Renal pelvis (tissue), 12 donors: Measurements from ENCODE around the gene TRAPPC6A. TPM values are rescaled to one million over a fixed set of nuclear protein-coding genes. Genes with fewer than 3 reads are reported as not detected.

Source experiments
- DNase-seq: peaks from one replicate; pipeline ENCODE4 v3.0.0-alpha.2; 2013
- long read RNA-seq, 16 experiments: transcript quantifications; one replicate each; lab custom pipeline, GENCODE V29; 2026
- polyA plus RNA-seq, 3 donors: library from polyadenylated mRNA; unstranded; fragments of 120-200 nt; gene quantifications; one replicate each; pipeline ENCODE4 v1.2.1, GENCODE V29; 2013; ENCODE audit not compliant: insufficient read length in 3 of 3

The TRAPPC6A gene, protein sequence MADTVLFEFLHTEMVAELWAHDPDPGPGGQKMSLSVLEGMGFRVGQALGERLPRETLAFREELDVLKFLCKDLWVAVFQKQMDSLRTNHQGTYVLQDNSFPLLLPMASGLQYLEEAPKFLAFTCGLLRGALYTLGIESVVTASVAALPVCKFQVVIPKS
- 10 to 100 TPM; 42.6 to 52.3 (median 48.0) TPM for polyA plus RNA-seq
- long read RNA-seq, donor 1, transcript TRAPPC6A-201 (6 exons, 805 nt) = minor isoform, 18 of 54 reads
- long read RNA-seq, donor 1, transcript TRAPPC6A-204 (5 exons, 695 nt) = minor isoform, 6 of 54 reads
- long read RNA-seq, donor 1, transcript TRAPPC6A-205 (5 exons, 514 nt) = minor isoform, 6 of 54 reads
- long read RNA-seq, donor 1, transcript TRAPPC6A-202 (6 exons, 758 nt) = major isoform, 24 of 54 reads
- long read RNA-seq, donor 1, partial matches to known transcripts = 0 of 54 reads
- long read RNA-seq, donor 1, other reads (novel, unspliced or antisense) = 0 of 54 reads
- long read RNA-seq, donor 2, transcript TRAPPC6A-201 (6 exons, 805 nt) = minor isoform, 19 of 57 reads
- long read RNA-seq, donor 2, transcript TRAPPC6A-202 (6 exons, 758 nt) = major isoform, 28 of 57 reads
- long read RNA-seq, donor 2, transcript TRAPPC6A-204 (5 exons, 695 nt) = minor isoform, 6 of 57 reads
- long read RNA-seq, donor 2, partial matches to known transcripts = 0 of 57 reads
- long read RNA-seq, donor 2, other reads (novel, unspliced or antisense) = 0 of 57 reads
- long read RNA-seq, donor 3, transcript TRAPPC6A-205 (5 exons, 514 nt) = minor isoform, 9 of 46 reads
- long read RNA-seq, donor 3, transcript TRAPPC6A-201 (6 exons, 805 nt) = major isoform, 13 of 46 reads
- long read RNA-seq, donor 3, transcript TRAPPC6A-204 (5 exons, 695 nt) = minor isoform, 12 of 46 reads
- long read RNA-seq, donor 3, transcript TRAPPC6A-202 (6 exons, 758 nt) = minor isoform, 12 of 46 reads
- long read RNA-seq, donor 3, partial matches to known transcripts = 0 of 46 reads
- long read RNA-seq, donor 3, other reads (novel, unspliced or antisense) = 0 of 46 reads
- long read RNA-seq, donor 4, transcript TRAPPC6A-204 (5 exons, 695 nt) = minor isoform, 14 of 57 reads
- long read RNA-seq, donor 4, transcript TRAPPC6A-202 (6 exons, 758 nt) = minor isoform, 16 of 57 reads
- long read RNA-seq, donor 4, transcript TRAPPC6A-201 (6 exons, 805 nt) = major isoform, 18 of 57 reads
- long read RNA-seq, donor 4, transcript TRAPPC6A-205 (5 exons, 514 nt) = minor isoform, 9 of 57 reads
- long read RNA-seq, donor 4, partial matches to known transcripts = 0 of 57 reads
- long read RNA-seq, donor 4, other reads (novel, unspliced or antisense) = 0 of 57 reads
- long read RNA-seq, donor 5, transcript TRAPPC6A-202 (6 exons, 758 nt) = minor isoform, 12 of 36 reads
- long read RNA-seq, donor 5, transcript TRAPPC6A-204 (5 exons, 695 nt) = minor isoform, 6 of 36 reads
- long read RNA-seq, donor 5, transcript TRAPPC6A-205 (5 exons, 514 nt) = minor isoform, 5 of 36 reads
- long read RNA-seq, donor 5, transcript TRAPPC6A-201 (6 exons, 805 nt) = major isoform, 13 of 36 reads
- long read RNA-seq, donor 5, partial matches to known transcripts = 0 of 36 reads
- long read RNA-seq, donor 5, other reads (novel, unspliced or antisense) = 0 of 36 reads
- long read RNA-seq, donor 6, transcript TRAPPC6A-201 (6 exons, 805 nt) = minor isoform, 8 of 42 reads
- long read RNA-seq, donor 6, transcript TRAPPC6A-204 (5 exons, 695 nt) = minor isoform, 11 of 42 reads
- long read RNA-seq, donor 6, transcript TRAPPC6A-205 (5 exons, 514 nt) = minor isoform, 7 of 42 reads
- long read RNA-seq, donor 6, transcript TRAPPC6A-202 (6 exons, 758 nt) = major isoform, 16 of 42 reads
- long read RNA-seq, donor 6, partial matches to known transcripts = 0 of 42 reads
- long read RNA-seq, donor 6, other reads (novel, unspliced or antisense) = 0 of 42 reads
- long read RNA-seq, donor 7, transcript TRAPPC6A-205 (5 exons, 514 nt) = minor isoform, 6 of 45 reads
- long read RNA-seq, donor 7, transcript TRAPPC6A-201 (6 exons, 805 nt) = major isoform, 19 of 45 reads
- long read RNA-seq, donor 7, transcript TRAPPC6A-202 (6 exons, 758 nt) = minor isoform, 14 of 45 reads
- long read RNA-seq, donor 7, partial matches to known transcripts = 0 of 45 reads
- long read RNA-seq, donor 7, other reads (novel, unspliced or antisense) = 0 of 45 reads
- long read RNA-seq, donor 8, partial matches to known transcripts = 0 of 8 reads
- long read RNA-seq, donor 8, other reads (novel, unspliced or antisense) = 0 of 8 reads
- long read RNA-seq, donor 9, transcript TRAPPC6A-204 (5 exons, 695 nt) = minor isoform, 7 of 49 reads
- long read RNA-seq, donor 9, transcript TRAPPC6A-201 (6 exons, 805 nt) = minor isoform, 16 of 49 reads
- long read RNA-seq, donor 9, transcript TRAPPC6A-205 (5 exons, 514 nt) = minor isoform, 8 of 49 reads
- long read RNA-seq, donor 9, transcript TRAPPC6A-202 (6 exons, 758 nt) = major isoform, 18 of 49 reads
- long read RNA-seq, donor 9, partial matches to known transcripts = 0 of 49 reads
- long read RNA-seq, donor 9, other reads (novel, unspliced or antisense) = 0 of 49 reads
- long read RNA-seq, donor 10, transcript TRAPPC6A-204 (5 exons, 695 nt) = minor isoform, 11 of 48 reads
- long read RNA-seq, donor 10, transcript TRAPPC6A-205 (5 exons, 514 nt) = minor isoform, 7 of 48 reads
- long read RNA-seq, donor 10, transcript TRAPPC6A-201 (6 exons, 805 nt) = major isoform, 15 of 48 reads
- long read RNA-seq, donor 10, transcript TRAPPC6A-202 (6 exons, 758 nt) = minor isoform, 14 of 48 reads
- long read RNA-seq, donor 10, partial matches to known transcripts = 0 of 48 reads
- long read RNA-seq, donor 10, other reads (novel, unspliced or antisense) = 0 of 48 reads
- long read RNA-seq, donor 11, transcript TRAPPC6A-204 (5 exons, 695 nt) = minor isoform, 5 of 31 reads
- long read RNA-seq, donor 11, transcript TRAPPC6A-201 (6 exons, 805 nt) = major isoform, 14 of 31 reads
- long read RNA-seq, donor 11, transcript TRAPPC6A-202 (6 exons, 758 nt) = minor isoform, 9 of 31 reads
- long read RNA-seq, donor 11, partial matches to known transcripts = 0 of 31 reads
- long read RNA-seq, donor 11, other reads (novel, unspliced or antisense) = 0 of 31 reads
- long read RNA-seq, donor 12, transcript TRAPPC6A-201 (6 exons, 805 nt) = minor isoform, 9 of 43 reads
- long read RNA-seq, donor 12, transcript TRAPPC6A-204 (5 exons, 695 nt) = major isoform, 14 of 43 reads
- long read RNA-seq, donor 12, transcript TRAPPC6A-202 (6 exons, 758 nt) = major isoform, 14 of 43 reads
- long read RNA-seq, donor 12, partial matches to known transcripts = 0 of 43 reads
- long read RNA-seq, donor 12, other reads (novel, unspliced or antisense) = 0 of 43 reads
- long read RNA-seq, donor 13, transcript TRAPPC6A-204 (5 exons, 695 nt) = major isoform, 8 of 23 reads
- long read RNA-seq, donor 13, transcript TRAPPC6A-202 (6 exons, 758 nt) = major isoform, 8 of 23 reads
- long read RNA-seq, donor 13, transcript TRAPPC6A-201 (6 exons, 805 nt) = minor isoform, 5 of 23 reads
- long read RNA-seq, donor 13, partial matches to known transcripts = 0 of 23 reads
- long read RNA-seq, donor 13, other reads (novel, unspliced or antisense) = 0 of 23 reads
- long read RNA-seq, donor 14 = 0 reads
- long read RNA-seq, donor 15, transcript TRAPPC6A-201 (6 exons, 805 nt) = major isoform, 26 of 56 reads
- long read RNA-seq, donor 15, transcript TRAPPC6A-202 (6 exons, 758 nt) = minor isoform, 19 of 56 reads
- long read RNA-seq, donor 15, transcript TRAPPC6A-204 (5 exons, 695 nt) = minor isoform, 7 of 56 reads
- long read RNA-seq, donor 15, partial matches to known transcripts = 0 of 56 reads
- long read RNA-seq, donor 15, other reads (novel, unspliced or antisense) = 0 of 56 reads
- long read RNA-seq, donor 16, transcript TRAPPC6A-202 (6 exons, 758 nt) = minor isoform, 9 of 40 reads
- long read RNA-seq, donor 16, transcript TRAPPC6A-204 (5 exons, 695 nt) = minor isoform, 5 of 40 reads
- long read RNA-seq, donor 16, transcript TRAPPC6A-205 (5 exons, 514 nt) = minor isoform, 11 of 40 reads
- long read RNA-seq, donor 16, transcript TRAPPC6A-201 (6 exons, 805 nt) = major isoform, 15 of 40 reads
- long read RNA-seq, donor 16, partial matches to known transcripts = 0 of 40 reads
- long read RNA-seq, donor 16, other reads (novel, unspliced or antisense) = 0 of 40 reads

DNA sequence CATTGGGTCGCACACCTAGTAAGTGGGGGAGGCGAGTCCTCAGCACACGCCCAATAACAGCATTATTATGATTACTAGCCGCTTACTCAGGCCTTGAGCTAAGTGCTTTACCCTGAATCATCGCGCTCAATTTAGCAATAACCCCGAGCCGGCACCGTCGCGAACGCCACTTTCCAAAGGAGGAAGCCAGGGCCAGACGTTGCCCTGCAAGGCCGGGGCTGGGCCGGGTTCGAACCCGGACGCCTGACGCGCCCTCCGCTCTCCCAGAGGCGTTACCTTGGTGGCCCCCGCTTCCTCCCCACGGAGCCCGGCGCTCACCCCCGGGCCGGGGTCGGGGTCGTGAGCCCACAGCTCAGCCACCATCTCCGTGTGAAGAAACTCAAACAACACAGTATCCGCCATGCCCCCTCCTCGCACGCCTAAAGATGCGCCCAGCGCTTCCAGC is at the start of gene TRAPPC6A:
Gene TRAPPC6A, minus strand, starts transcription at position 421 of the 445 bp plus-strand sequence. Its CDS starts 19 bp downstream, at position 402.
- DNase-seq = no peak

GRCh38 chr19:45224645-45225044 is 46.6 kb upstream of the TRAPPC6A start:
- no peak for DNase-seq

DNA sequence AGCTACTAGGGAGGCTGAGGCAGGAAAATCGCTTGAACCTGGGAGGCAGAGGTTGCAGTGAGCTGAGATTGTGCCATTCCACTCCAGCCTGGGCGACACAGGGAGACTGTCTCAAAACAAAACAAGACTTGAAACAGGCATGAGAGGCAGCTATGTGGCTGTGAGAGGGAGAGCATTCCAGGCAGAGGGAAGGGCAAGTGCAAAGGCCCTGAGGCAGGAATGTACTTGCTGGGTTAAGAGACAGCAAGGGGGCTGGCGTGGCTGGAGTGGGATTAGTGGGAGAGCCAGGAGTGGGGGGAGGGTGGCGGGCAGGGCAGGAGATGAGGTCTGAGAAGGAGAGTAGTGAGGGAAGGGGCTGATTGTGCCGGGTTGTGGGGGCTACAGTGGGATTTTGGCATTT is 45.8 kb upstream of the TRAPPC6A start:
- no peak for DNase-seq

GRCh38 chr19:45222724-45223123 is 44.7 kb upstream of the TRAPPC6A start:
- DNase-seq = no peak

- DNase-seq = no peak
Observed at GRCh38 chr19:45218911-45219743, 41.1 kb upstream of the TRAPPC6A start.

DNA sequence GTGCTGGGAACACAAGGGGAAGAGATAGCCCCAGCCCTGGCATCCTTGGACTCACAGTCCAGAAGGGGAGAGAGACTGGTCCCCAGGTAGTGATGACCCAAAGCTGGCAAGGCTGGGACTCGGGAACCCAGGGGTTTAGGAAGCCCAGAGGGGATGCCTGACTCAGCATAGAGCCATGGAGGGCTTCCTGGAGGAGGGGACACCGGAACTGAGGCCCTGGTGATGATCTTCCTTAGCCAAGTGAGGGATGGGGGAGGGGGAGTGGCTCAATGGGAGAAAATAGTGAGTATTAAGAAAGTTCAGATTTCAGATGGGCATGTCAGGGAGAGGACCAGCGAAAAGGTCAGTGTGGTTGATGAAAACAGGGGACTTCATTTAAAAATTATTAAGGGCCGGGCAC is 40.4 kb upstream of the TRAPPC6A start:
- no peak for DNase-seq

GRCh38 chr19:45217957-45218334 is 39.9 kb upstream of the TRAPPC6A start:
- no peak for DNase-seq

DNA sequence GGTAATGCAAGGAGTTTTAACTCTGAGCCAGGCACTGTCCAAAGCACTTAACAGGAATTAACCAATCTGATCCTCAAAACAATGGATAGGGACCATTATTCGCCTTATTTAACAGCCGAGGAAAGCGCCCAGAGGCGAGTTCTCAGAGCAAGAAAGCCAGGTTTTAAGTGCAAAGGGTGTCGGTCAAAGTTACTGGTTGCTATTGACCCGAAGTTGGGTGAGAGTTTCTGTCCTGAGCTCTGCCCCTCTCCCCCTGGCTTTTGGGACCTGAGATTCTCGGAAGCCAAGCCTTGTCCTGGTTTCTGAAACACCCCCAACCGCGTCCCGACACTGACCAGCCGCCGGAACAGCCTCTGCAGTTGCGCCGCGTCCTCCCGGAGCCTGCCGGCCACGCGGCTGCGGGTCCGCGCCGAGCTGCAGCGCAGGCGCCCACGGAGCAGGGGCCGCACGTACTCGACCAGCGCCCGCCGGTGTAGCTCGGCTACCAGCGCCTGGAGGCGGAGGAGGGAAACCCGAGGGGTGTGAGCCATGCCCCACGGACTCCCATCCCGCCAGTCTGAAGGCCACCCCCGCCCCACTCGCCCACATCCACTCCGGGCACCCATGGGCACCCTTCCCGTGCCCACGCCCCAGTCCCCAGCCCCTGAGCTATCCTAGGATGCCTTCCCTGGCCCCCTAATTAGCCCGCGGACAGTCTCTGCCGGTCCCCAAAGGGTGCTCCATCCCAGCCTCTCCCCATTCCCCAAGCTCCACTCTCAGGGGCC is 39.3 kb upstream of the TRAPPC6A start:
- no peak for DNase-seq

DNA sequence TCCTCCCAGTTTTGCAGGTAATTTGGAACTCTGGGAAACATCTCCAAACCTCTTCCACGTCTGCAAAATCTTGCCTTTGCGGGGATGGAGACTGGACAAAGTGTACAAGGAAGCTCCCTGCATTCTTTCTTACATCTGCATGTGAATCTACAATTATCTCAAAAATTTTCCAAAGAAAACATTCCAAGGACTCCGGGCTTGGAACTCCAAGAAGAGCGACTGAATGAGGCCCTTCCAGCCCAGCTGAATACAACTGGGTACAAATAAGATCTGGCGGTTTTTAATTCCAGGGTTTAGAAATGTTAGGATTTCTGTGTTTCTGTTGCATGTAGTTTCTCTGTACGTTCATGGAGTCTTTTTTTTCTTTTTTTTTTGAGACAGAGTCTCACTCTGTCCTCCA is 38.6 kb upstream of the TRAPPC6A start:
- DNase-seq = no peak

- no peak for DNase-seq
Observed at GRCh38 chr19:45215391-45216191, 37.6 kb upstream of the TRAPPC6A start.

- no peak for DNase-seq
Observed at GRCh38 chr19:45213031-45213430, 35.0 kb upstream of the TRAPPC6A start.

DNA sequence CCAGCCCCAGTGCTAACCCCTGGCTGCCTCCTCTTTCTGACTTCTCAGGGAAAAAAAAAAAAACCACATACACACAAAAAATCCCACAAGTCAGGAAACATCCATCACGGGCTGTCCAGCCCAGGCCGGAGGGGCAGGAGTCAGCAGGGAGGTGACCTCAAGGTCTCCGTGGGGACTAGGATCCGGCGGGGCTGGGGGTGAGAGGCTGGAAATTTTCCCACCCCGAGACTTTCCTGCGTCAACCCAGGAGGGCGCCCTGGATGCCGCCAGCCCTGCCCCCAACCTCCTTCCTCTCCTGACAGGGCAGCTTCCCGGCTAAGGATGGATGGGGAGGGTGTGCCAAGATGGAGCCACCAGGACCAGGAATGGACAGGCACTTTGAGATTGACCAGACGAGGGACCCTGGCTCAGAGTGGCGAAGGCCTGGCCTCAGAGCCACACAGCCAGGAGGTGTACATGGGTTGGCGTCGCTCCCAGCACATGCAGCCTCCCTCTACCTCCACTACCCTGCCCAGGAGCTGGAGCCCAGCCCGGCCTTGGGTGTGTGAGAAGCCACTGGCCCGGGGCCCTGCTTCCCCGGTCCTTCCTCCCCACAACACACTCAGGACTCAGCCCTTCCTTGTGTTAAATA is 33.8 kb upstream of the TRAPPC6A start:
- DNase-seq = no peak
